Stimulated activated CD8-positive, alpha-beta memory T cell treated with anti-CD3 and anti-CD28 coated beads, Interleukin-7, amount 100 ng/mL, for 1 hour (primary cell): Measurements from ENCODE around the gene SHH.

Source experiments
- DNase-seq, 2 donors: peaks; one replicate each; pipeline ENCODE4 v3.0.0-alpha.2; 2020; ENCODE audit warnings: low read depth in 2 of 2

SHH gene

GRCh38 chr7:155764438-155764793, 47.8 kb downstream of the SHH start:
- no peak for DNase-seq

DNA sequence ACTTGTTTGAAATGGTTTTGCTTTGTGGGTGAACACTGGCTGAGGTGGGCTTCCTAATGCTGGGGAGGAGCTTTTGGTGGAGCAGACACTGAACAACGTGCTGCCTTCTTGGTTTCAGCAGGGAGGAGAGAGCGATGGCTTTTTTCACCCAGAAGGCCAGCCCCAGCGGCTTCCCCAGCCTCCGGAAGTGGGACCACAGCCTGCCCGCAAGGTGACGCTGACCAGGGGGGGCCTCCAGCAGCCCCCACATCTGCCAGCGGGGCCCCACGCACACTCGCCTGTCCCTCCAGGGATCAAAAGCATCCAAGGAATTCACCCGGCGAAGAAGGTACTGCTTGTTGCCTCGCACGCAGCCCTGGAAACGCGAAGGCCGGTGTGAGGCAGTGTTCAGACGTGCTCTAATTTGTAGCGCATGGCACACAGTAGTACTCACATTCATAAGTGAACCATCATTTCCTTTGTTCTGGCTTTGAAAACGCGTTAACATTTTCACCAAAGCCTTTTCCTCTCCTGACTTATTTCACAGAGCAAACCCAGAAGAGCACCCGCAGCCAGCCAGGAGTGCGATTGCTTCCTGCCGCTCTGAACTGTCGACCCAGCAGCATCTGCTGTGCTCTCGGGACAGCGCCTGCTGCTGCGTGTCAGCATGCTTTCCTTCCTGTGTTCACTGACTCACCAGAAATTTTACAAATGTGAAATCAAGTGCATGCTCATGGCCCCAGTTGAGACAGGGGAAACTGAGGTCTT, 48.4 kb downstream of the SHH start:
- no peak for DNase-seq

DNA sequence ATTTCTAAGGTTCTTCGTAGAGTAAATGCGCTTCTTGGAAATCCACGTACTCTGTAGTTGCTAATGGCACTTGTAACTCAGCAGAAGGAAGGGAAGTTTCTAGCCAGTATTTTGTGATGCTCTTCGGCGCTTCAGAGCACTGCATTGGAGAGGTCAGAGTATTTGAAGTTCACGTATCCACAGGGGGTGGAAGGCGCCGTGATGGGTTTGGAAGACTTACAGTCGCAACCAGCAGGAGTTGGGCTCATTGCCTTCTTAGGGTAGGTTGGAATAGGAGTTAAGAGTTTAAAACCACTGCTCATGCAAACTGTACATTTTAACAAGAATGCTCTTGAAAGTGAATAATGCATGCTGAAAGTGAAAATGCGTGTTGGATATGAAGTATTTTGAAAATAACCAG, 49.1 kb downstream of the SHH start:
- no peak for DNase-seq

DNA sequence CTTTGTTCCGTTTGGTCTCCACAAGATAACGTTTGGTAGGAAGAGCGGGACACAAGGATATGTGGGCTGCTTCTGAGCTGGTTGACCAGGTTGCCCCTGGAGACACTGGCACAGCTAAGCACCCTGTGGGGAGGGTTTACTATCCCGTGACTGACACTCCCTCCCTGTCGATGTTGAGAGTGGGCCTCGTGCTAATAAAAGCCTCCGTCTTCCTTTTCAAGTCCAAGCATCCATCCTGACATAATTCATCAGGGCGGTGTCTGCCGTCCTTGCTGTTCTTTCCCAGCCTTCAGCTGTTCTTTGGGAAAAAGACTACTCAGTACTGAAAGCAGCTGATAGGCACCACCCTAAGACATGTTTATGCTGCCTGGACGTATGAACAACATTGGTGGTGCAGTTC, 49.6 kb downstream of the SHH start:
- no peak for DNase-seq

DNA sequence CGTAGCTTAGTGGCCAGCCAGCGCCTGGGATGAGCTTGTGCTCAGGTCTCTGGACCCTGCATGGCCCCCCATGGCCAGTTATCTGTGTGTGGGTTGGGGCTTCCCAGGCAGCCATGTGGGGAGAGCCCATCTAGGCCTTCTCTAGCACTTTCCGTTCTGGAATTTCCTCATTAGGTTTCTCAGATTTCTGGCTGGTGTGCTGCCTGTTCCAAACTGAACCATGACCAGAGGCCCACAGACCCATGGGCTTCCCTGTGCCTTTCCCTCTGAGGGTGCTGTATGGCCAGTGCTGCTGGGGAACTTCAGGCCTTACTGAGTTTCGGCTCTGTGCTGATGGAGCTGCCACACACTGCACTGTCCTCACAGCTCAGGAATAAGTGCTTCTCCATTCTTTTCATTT, 50.2 kb downstream of the SHH start:
- DNase-seq: no peak

DNA sequence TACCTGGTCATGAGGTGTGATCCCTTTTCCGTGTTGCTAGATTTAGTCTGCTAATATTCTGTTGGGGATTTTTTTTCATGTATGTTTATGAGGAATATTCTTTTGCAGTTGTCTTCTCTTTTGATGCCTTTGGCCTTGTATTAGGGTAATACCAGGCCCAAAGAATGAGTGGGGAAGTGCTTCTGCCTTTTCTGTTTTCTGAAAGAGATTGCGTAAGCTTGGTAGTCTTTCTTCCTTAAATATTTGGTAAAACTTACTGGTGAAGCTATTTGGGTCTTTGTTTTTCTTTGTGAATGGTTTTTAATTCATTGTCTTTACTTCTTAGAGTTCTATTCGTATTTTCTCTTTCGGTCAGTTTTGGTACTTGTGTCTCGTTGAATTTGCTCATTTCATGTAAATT, 51.1 kb downstream of the SHH start:
- DNase-seq: no peak

GRCh38 chr7:155759740-155760430, 52.4 kb downstream of the SHH start:
- DNase-seq: no peak

- no peak for DNase-seq
These were observed 53.9 kb downstream of the SHH start for GRCh38 chr7:155758348-155758747.

GRCh38 chr7:155756322-155756721, 55.9 kb downstream of the SHH start:
- DNase-seq: no peak

DNA sequence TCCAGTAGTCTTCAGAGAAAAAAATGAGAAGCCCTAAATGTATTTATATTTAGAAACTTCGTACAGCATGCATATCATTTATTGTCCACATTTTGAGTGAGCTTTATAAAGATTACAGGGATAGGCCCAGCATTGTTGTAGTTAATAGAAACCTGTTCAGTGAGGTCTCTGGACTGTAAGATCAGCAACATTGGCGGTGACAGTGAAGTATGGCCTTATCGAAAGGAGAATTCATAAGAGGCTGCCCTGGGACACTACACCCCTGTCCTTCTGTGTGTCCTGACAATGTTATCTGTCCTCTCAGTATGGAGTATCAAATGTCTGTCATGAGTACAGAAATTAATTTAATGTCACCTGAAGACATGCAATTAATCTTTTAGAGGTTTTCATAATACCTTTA, 57.2 kb downstream of the SHH start:
- no peak for DNase-seq

DNA sequence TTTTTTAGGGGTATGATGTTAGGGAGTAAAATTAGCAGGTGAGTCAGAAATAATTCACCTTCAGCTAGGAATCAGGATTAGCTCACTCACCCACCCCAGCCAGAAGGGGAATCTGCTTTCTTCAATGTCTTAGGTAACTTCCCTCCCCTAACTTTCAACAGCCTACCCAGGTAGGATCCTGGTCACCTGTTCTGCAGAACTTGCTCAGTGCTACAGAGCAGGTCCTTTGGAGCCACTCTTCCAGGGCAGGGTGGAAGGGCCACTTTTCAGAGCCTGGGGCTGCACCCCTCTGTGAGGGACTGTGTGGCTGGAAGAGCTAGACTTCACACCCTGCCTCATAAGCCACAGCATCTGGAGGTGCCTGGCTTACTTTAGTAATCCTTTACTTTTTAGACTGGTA, 58.1 kb downstream of the SHH start:
- DNase-seq: no peak

DNA sequence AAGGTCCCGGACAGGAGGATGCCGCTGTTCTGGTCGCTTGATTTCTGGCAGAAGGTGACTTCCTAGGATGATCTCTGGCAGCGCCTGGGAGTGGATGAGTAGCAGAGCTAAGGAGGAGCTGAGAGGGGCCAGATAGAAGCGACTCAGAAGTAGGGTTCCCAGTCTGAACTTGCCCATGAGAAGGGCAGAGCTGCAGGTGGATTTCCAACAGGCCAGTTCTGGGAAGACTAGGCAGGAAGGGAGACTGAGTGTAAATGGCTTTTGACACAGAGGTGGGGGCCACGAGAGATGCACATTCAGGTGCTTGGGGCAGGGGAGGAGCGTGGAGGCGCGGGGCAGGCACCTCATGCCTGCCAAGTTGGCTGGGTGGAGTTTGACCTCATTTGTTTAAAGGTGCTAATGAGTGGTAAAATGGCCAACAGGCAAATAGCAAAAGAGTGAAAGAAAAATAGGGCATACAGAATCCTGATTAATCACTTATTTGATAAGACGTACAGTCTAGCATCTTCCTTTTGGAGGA, 58.8 kb downstream of the SHH start:
- DNase-seq: no peak

DNA sequence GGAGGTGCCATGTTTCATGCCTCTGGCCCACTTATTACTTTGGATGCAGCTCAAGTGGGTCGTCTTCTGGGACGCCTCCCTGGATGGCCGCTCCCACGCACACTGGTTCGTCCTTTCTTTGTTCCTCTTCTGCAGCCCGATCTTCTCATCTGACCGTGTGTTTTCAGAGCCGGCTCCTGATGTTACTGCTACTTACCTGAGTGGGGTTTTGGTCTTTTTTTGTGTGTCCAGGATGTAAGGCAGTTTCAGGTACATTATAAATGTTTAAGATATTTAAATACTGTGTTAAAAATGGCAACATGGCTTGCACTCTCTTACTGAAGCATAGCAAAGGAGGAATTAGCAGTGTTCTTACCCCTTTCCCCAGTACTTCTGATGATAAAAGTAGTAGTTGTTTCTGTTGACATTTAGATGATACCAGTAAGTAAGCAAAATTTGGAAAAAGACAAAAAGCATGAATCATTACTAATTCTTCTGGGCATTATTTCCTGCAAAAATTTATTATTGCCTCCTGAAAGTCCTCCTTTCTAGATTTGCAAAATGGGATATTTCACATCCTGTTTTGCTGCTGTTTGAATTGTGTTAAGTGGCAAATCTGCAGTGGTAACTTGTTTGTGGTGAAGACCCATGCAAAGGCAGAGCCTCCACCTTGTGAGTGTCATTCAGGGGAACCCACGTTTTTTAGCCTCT, 59.4 kb downstream of the SHH start:
- DNase-seq: no peak

GRCh38 chr7:155751409-155751808, 60.9 kb downstream of the SHH start:
- no peak for DNase-seq

DNA sequence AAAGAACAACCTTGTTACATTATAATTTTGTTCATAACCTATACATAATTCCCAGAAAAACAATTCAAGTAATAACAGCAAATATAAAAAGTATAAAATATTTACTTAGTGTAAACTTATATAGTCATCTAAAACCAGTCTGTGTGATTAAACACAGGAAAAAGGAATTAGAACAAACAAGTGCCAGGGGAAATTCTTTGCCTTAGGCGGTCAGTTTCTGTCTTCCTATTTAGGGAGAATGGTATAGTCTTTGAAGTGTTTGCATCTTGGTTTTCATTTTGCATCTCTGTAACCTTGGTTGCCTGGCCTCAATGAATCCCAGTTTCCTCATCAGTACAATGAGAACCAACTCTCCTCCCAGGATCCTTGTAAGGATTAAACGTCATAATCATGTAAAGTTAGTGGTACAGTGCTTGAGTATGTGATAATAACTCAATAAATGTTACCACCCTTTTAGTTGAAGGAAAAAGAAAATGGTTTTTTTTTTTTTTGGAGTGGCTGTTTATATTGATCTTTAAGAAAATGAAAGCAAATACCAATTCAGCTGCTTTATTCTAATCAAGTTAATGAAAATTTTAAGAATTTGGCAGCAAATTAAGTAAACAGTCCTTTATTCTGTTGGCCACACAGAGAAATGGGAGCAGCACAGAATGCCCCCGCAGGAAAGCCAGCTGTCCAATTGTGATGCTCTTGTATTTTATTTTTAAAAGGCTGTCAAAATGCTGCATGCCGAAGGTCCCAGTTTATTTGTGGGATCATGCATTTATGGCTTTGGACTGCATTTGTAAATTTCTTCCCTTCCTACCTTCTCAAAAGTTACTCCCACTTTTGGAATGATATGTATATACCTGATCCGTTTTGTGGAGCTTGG, 61.8 kb downstream of the SHH start:
- DNase-seq: no peak
